Measurements from ENCODE around the gene RBM28. TPM values are rescaled to one million over a fixed set of nuclear protein-coding genes. Genes with fewer than 3 reads are reported as not detected.

Gene RBM28
- polyA plus RNA-seq, 1 donor from 2014 or later, result 18.9 TPM

DNA sequence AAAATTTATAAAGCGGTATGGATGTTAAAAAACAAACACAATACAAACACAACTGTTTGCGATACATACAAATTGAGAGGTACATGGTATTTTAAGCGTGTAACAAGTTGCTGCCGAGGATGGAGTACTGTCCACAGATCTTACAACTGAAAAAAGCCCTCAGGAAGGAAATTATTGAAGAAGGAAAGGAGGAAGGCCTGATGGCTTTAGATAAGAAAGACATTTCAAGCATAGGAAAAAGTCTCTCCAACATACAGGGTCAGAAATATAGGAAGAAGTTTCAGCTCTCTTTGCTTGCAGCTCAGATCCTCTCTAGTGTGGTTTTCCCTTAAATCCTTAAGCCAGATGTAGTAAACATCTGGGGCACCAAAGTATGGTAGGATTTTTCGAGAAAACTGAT is 25.0 kb downstream of the RBM28 start:
- H3F3A ChIP-seq (ENCODE audit: insufficient read depth, low read length, poor library complexity, severe bottlenecking), result no peaks in the 10 kb centered on the region
- H3K9me2 ChIP-seq (ENCODE audit: insufficient read depth, low read length), result no peaks in the 10 kb centered on the region
- no peaks in the 10 kb centered on the region for H3K79me2 ChIP-seq (replicated peaks; ENCODE audit: insufficient read depth, low read length)
- no peak overlapping the region for H3K4me2 ChIP-seq (ENCODE audit: low read length)
- H2AFZ ChIP-seq (ENCODE audit: low read depth, low read length), result no peak overlapping the region
- TF ChIP-seq REST (IDR thresholded peaks at IDR 0.05; ENCODE audit: borderline replicate concordance) (no peak), TAF1 (IDR thresholded peaks at IDR 0.05; ENCODE audit: low read depth) (no peak), RAD21 (conservative IDR thresholded peaks at IDR 0.05) (no peak), EP300 (conservative IDR thresholded peaks at IDR 0.05; ENCODE audit: poor library complexity, severe bottlenecking) (no peak), POLR2AphosphoS5 (IDR thresholded peaks at IDR 0.05) (no peak), SMC3 (conservative IDR thresholded peaks at IDR 0.05; ENCODE audit: poor library complexity) (no peak), MXI1 (conservative IDR thresholded peaks at IDR 0.05; ENCODE audit: poor library complexity, severe bottlenecking) (no peak), EZH2 (IDR thresholded peaks at IDR 0.05; ENCODE audit: borderline replicate concordance, insufficient read depth, low read length, poor library complexity, severe bottlenecking) (no peak), CTCF (IDR thresholded peaks at IDR 0.05; ENCODE audit: poor library complexity, severe bottlenecking) (no peak)
- no peaks in the 10 kb centered on the region for H3K27me3 ChIP-seq (ENCODE audit: insufficient read depth, low read depth, low read length)
- no peak overlapping the region for H3K27ac ChIP-seq (ENCODE audit: low read length)
- no peaks in the 10 kb centered on the region for H3K9me3 ChIP-seq (ENCODE audit: low read length)
- no peaks in the 10 kb centered on the region for H4K20me1 ChIP-seq (ENCODE audit: insufficient read depth)
- no peak overlapping the region for H3K9ac ChIP-seq (ENCODE audit: low read length)
- peaks cover 11% of the 10 kb centered on the region for H3K36me3 ChIP-seq (ENCODE audit: insufficient read depth, low read length)
- H3K4me3 ChIP-seq (ENCODE audit: low read length), result no peak overlapping the region

- Histone ChIP-seq H3K9me2 (ENCODE audit: insufficient read depth, low read length) (no peaks in the 10 kb centered on the region), H2AFZ (ENCODE audit: low read depth, low read length) (no peak overlapping the region), H3K36me3 (ENCODE audit: insufficient read depth, low read length) (peaks cover 12% of the 10 kb centered on the region)
Measured at GRCh38 chr7:128311013-128311412, 32.7 kb downstream of the RBM28 start.

More at GRCh38 chr7:128311013-128311412, 32.7 kb downstream of the RBM28 start:
- Histone ChIP-seq H3K4me3 (ENCODE audit: low read length) (no peak overlapping the region), H3K27ac (ENCODE audit: low read length) (no peak overlapping the region), H4K20me1 (ENCODE audit: insufficient read depth) (no peaks in the 10 kb centered on the region), H3K79me2 (replicated peaks; ENCODE audit: insufficient read depth, low read length) (no peaks in the 10 kb centered on the region), H3K27me3 (ENCODE audit: insufficient read depth, low read depth, low read length) (no peaks in the 10 kb centered on the region), H3K9me3 (ENCODE audit: low read length) (no peaks in the 10 kb centered on the region), H3K9ac (ENCODE audit: low read length) (no peak overlapping the region), H3K4me2 (ENCODE audit: low read length) (no peak overlapping the region), H3F3A (ENCODE audit: insufficient read depth, low read length, poor library complexity, severe bottlenecking) (no peaks in the 10 kb centered on the region)
- no peak for TF ChIP-seq CTCF (IDR thresholded peaks at IDR 0.05; ENCODE audit: poor library complexity, severe bottlenecking)
- no peak for TF ChIP-seq SMC3 (conservative IDR thresholded peaks at IDR 0.05; ENCODE audit: poor library complexity)
- no peak for TF ChIP-seq TAF1 (IDR thresholded peaks at IDR 0.05; ENCODE audit: low read depth)
- no peak for TF ChIP-seq POLR2AphosphoS5 (IDR thresholded peaks at IDR 0.05)
- no peak for TF ChIP-seq EZH2 (IDR thresholded peaks at IDR 0.05; ENCODE audit: borderline replicate concordance, insufficient read depth, low read length, poor library complexity, severe bottlenecking)
- no peak for TF ChIP-seq RAD21 (conservative IDR thresholded peaks at IDR 0.05)
- TF ChIP-seq MXI1 (conservative IDR thresholded peaks at IDR 0.05; ENCODE audit: poor library complexity, severe bottlenecking), result no peak
- TF ChIP-seq REST (IDR thresholded peaks at IDR 0.05; ENCODE audit: borderline replicate concordance), result no peak
- TF ChIP-seq EP300 (conservative IDR thresholded peaks at IDR 0.05; ENCODE audit: poor library complexity, severe bottlenecking), result no peak

All from neural cell (in vitro differentiated cells).